H4 (cell line): Measurements from ENCODE around the gene UACA. TPM values are rescaled to one million over a fixed set of nuclear protein-coding genes. Genes with fewer than 3 reads are reported as not detected.
"Not testable (repeated sequence)": the region's sequence is repeated elsewhere in the genome, so short reads cannot be mapped to it uniquely, and the experiment has no call there.

Source experiments
- DNase-seq: peaks from one replicate; pipeline ENCODE4 v3.0.0-alpha.2; 2015; ENCODE audit warnings: low spot score
- total RNA-seq: library from RNA; depleted of rRNA; stranded (reverse); fragments of >200 nt; shearing (Covaris generic); gene quantifications from 2 replicates; pipeline ENCODE4 v1.2.3, GENCODE V29; 2014

Gene UACA
- total RNA-seq, 1 experiment from 2014 or later, result 9.0 TPM

GRCh38 chr15:70669966-70670658, 93.2 kb downstream of the UACA start:
- DNase-seq, result no peak

DNA sequence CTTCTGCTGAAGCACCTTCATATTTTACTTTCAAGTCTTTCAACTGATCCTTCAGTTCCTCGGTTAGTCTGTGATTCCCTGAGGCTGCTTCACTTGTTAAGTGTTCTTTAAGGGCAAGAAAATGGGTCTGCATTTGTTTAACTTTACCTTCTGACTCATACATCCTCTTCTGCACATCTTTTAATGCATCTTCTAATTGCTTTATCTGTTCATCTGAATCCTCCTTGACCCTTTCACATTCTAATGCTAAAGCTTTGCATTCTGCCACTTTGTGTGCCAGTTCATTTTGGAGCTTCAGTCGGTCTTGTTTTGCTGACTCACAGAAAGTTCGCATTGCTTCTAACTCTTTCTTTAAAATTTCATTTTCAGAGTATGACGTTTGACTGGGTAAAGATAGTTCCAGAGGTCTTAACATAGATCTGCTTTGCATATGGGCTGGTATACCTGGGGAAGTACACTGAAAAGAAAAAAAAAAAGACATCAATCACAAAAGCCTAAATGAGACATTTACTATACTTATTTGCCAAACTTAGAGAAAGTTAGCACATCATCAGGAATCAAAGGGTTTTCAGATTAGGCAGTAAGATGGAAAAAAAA, 94.3 kb downstream of the UACA start:
- DNase-seq, result no peak

DNA sequence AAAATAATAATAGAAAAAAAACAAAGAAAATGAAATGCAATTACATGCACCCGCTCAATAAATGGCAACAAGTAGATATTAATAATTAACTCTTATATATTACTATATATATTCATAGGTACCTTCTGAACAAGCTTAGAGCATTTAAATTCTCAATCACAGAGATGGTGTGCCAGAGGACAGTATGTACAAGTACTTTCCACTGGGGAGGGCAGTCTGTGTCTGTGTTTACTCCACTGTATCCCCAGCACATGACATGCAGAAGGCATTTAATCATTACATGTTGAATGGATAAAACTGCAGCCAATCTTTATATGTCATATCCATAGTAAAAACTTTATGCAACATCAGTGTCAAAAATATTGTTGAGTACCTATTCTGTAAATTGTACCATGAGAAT, 97.8 kb downstream of the UACA start:
- no peak for DNase-seq

DNA sequence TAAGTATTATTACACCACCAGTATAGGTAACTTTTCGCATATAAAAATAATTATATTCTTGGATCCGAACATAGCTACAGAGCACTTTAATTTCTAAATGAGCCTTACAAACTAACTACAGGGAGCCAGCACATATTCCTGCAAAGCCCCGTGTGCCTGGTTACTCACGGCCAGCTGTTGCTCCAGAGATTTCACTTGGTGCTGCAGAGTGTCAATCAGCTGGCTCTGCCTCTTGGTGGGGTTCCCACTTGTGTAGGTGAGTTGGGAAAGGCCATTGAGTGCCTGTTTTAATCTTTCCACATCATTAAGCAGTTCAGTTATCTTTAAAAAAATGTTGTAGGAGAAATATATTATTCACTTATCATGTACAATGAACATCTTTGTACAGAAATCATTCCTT, 98.9 kb downstream of the UACA start:
- no peak for DNase-seq

GRCh38 chr15:70663069-70663468, 100.3 kb downstream of the UACA start:
- DNase-seq, result not testable (repeated sequence)

- no peak for DNase-seq
Observed at GRCh38 chr15:70659662-70660061, 103.7 kb downstream of the UACA start.

DNA sequence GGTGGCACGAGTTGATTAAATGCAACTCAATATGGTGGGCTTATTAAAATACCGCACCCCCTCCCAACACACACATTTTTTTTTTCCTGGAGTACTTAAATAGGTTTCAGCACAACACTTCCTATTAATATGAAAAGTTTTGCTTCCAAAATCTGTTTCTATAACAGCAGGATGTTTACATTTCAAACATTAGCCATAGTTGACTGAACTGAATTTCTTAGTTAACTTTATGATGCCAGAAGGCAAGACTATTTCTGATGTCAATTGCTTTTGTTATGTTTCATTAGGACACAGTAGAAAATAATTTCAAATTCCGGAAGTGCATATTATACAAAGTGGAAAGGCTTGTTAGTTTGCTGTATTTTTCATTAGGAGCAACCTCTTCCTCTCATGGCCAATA, 104.7 kb downstream of the UACA start:
- DNase-seq, result no peak

- DNase-seq, result no peak
Observed at GRCh38 chr15:70653426-70653825, 109.9 kb downstream of the UACA start.

DNA sequence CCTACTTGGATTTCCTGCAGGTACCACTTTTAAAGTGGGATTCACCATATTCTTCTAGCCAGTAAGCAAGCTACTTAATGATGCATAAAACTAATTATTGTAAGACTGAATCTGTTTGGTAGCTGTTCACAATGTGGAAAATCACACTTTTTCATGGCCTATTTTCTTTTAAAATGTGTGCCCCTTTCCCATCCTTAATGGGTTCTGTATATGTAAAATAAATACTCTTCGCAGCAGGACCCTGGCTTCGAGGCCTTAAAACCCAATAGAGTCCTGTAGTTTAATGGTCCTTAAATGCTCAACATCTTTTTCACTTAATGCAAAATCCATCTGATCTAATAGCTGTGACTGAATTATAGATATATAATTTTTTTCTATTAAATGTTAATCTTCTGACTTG, 111.0 kb downstream of the UACA start:
- no peak for DNase-seq

GRCh38 chr15:70651303-70651845, 112.0 kb downstream of the UACA start:
- DNase-seq, result no peak

- DNase-seq, result no peak
Observed at GRCh38 chr15:70650567-70651302, 112.6 kb downstream of the UACA start.

DNA sequence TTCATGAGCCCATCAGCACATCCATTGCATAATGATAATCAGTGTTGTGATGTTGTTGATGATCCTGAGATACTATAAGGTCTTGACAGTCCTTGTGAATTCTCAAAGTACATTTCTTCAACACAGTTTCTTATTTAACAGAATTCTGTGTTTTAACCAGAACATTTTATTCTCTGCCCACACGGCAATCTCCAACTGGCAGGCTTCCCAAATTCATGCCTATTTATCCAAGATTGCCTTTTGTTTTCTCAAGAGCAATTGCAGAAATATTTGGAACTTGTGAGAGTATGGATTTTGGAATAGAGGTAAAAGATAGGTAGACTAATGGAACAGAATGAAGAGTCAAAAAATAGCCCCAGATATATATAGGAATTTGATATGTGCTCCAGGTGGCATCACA, 116.0 kb downstream of the UACA start:
- no peak for DNase-seq

DNA sequence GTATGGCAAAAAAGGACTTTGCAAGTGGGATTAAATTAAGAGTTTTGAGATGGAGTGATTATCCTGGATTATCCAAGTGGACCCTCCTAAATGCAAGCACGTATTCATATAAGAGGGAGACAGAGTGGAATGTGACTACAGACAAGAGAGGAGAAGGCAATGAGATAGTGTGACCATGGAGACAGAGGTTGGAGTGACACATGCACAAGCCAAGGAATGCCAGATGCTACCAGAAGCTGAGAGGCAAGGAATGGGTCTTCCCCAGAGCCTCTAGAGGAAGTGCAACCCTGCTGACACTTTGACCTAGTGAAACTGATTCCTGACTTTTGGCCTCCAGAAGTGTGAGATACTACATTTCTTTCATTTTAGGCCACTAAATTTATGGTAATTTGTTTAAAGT, 117.2 kb downstream of the UACA start:
- DNase-seq, result no peak

- no peak for DNase-seq
Observed at GRCh38 chr15:70643783-70644125, 119.6 kb downstream of the UACA start.

DNA sequence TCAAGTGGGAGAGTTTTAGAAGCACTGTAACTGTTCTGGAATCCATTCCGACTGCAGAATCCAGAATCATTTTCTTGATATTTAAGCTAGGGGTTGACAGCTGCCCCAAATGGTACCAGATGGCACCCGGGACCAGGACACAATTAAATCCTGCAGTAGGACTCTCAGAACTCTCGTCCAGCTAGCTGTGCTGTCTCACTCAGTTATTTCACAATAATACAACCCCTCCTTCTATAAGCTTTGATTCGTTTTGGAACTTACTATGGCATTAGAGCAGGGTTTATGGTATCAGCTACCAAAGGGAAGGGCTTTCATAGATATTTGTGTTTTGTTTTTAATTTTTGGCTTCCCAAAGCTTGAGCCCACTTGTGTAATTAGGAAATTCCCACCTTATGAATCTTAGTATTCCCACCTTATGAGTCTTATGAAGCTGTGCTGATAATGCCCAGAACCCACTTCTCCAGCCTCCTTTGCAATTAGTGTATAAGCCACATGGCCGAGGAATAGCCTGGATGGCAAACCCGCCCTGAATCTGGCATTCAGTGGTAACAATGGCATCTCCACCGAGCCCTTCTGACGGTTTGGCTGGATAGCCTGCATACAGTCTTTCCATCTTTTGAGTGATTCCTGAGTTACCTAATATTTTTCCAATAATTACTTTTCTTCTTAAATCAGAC, 120.1 kb downstream of the UACA start:
- no peak for DNase-seq

DNA sequence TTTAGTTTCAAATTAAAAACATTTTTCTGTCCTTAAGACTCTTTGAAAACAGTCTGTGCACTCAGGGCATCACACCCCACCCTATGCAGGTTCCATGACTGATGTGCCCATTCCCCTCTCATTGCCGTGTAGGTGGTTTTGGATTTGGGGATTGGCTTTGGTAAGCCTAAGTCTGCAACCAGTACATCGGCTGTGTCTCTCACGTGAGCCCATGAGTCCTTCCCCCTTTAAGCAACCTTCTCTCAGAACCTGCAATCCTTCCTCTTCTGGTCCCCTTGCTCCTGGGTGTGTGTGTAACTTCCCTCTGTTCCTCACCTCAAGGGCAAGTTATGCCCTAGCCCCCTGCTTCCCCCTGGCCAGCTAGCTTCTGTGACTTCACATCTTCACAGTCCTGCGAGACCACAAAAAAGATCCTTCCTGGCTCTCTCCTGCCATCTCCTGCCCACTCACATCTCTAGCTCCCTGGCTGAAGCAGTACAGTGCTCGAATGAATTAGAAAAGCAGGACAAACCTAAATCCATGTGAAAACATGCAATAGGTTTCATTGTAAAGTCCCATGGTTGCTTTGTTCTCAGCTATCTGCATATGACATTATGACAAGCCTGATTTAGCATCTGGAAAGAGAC, 126.7 kb downstream of the UACA start:
- peak; percentile 29 for DNase-seq

DNA sequence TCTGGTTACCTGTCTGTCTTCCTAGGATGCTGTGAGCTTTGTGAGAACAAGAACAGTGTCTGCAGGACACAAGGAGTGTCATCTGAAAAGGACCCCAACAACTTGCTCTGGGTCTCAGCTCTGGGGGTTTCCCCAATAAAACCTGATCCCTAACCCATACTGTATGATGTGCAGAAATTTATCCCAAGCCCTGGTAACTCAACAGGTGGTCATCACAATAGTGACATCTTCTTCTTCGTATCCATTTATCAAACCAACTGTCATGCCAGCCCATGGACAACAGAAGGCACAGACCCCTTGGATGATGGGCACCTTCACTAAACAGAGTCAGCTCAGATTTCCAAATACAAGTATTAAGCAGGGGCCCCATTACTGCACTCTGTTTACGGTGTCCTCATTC, 127.5 kb downstream of the UACA start:
- DNase-seq, result no peak

DNA sequence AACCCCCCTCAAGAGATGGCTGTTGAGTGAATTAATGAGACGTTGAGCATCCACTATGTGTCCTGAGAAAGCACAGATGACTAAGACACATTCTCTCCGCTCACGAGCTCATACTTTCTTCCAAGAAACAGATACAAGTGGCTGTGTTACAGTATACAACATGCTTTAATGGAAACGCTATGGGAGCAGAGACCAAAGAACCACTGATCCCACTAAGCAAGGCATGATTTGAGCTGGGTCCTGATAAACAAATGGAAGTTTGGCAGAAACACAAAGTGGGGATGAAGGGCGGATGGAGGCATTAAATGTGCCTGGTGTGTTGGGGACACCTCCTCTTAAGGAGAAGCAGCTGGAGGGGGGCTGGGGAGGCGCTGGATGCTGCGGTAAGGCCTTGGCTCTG, 129.4 kb downstream of the UACA start:
- no peak for DNase-seq

GRCh38 chr15:70633103-70633831, 130.1 kb downstream of the UACA start:
- DNase-seq, result no peak

- no peak for DNase-seq
Observed at GRCh38 chr15:70632491-70633102, 130.8 kb downstream of the UACA start.

- DNase-seq, result no peak
Observed at GRCh38 chr15:70632079-70632478, 131.3 kb downstream of the UACA start.
